ENCODE data around the gene MXRA8.

MXRA8 gene

GRCh38 chr1:1336446-1336845 lies 21.9 kb downstream of the MXRA8 start:
- Histone ChIP-seq H3K18ac (ENCODE audit: low read length) (no peak overlapping the region), H3K4me2 (ENCODE audit: low read length) (no peak overlapping the region), H4K5ac (ENCODE audit: low read length) (no peak overlapping the region), H3K27ac (ENCODE audit: low read depth, low read length) (no peak overlapping the region), H3K36me3 (ENCODE audit: control insufficient read depth, insufficient read depth, low read length) (peaks cover 6% of the 10 kb centered on the region), H3K4me1 (ENCODE audit: control insufficient read depth, low read depth, low read length) (no peaks in the 10 kb centered on the region), H3K4me3 (ENCODE audit: low read length) (no peak overlapping the region), H3K4ac (ENCODE audit: low read depth, low read length) (no peak overlapping the region), H2BK5ac (ENCODE audit: low read length) (no peak overlapping the region), H3K23ac (ENCODE audit: low read length) (no peak overlapping the region), H3K27me3 (ENCODE audit: insufficient read depth, low read length, poor library complexity) (no peaks in the 10 kb centered on the region), H3K56ac (ENCODE audit: low read length) (no peak overlapping the region), H2BK120ac (ENCODE audit: low read depth, low read length) (no peak overlapping the region), H3K79me1 (ENCODE audit: low read length) (no peaks in the 10 kb centered on the region), H3K79me2 (ENCODE audit: control insufficient read depth, insufficient read depth, low read length) (no peaks in the 10 kb centered on the region), H2BK15ac (replicated peaks; ENCODE audit: low read depth) (no peak overlapping the region), H3K9ac (ENCODE audit: low read length) (no peak overlapping the region), H4K8ac (ENCODE audit: low read depth, low read length) (no peak overlapping the region), H2AK5ac (ENCODE audit: low read length) (no peak overlapping the region)
- no peak for DNase-seq
- WGBS (ENCODE audit: extremely low coverage, insufficient coverage, low lambda C conversion rate) = no CpG with 5 or more reads among the region's 26 CpGs

DNA sequence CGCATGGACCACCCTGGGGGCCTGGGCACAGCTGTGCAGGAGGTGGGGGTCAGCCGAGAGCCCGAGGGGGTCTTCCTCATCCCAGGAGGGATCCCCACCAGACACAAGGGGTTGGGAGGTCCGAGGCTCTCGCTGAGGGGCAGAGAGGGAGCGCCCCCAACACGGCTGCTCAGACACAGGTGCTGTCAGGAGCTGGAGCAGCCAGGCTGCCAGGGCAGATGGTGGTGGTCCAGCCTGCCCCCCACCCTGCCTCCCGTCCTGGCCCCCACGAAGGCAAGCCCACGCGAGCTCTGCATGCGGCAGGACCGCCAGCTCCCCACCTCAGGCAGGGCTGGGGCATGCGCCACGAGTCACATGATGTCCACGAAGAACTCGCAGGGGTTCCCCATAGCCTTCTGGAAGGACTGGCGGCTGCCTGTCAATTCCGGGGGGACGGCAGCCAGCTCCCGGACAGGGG lies 22.5 kb downstream of the MXRA8 start:
- Histone ChIP-seq H3K79me2 (ENCODE audit: control insufficient read depth, insufficient read depth, low read length) (no peaks in the 10 kb centered on the region), H3K79me1 (ENCODE audit: low read length) (no peaks in the 10 kb centered on the region), H4K8ac (ENCODE audit: low read depth, low read length) (no peak overlapping the region), H3K4me2 (ENCODE audit: low read length) (no peak overlapping the region), H3K27ac (ENCODE audit: low read depth, low read length) (no peak overlapping the region), H3K4ac (ENCODE audit: low read depth, low read length) (no peak overlapping the region), H2BK120ac (ENCODE audit: low read depth, low read length) (no peak overlapping the region), H3K9ac (ENCODE audit: low read length) (no peak overlapping the region), H4K5ac (ENCODE audit: low read length) (no peak overlapping the region), H3K36me3 (ENCODE audit: control insufficient read depth, insufficient read depth, low read length) (peaks cover 2% of the 10 kb centered on the region), H2AK5ac (ENCODE audit: low read length) (no peak overlapping the region), H3K23ac (ENCODE audit: low read length) (no peak overlapping the region), H3K27me3 (ENCODE audit: insufficient read depth, low read length, poor library complexity) (no peaks in the 10 kb centered on the region), H3K56ac (ENCODE audit: low read length) (no peak overlapping the region), H3K18ac (ENCODE audit: low read length) (no peak overlapping the region), H2BK5ac (ENCODE audit: low read length) (no peak overlapping the region), H3K4me1 (ENCODE audit: control insufficient read depth, low read depth, low read length) (no peaks in the 10 kb centered on the region), H2BK15ac (replicated peaks; ENCODE audit: low read depth) (no peak overlapping the region), H3K4me3 (ENCODE audit: low read length) (no peak overlapping the region)
- WGBS (ENCODE audit: extremely low coverage, insufficient coverage, low lambda C conversion rate) = no CpG with 5 or more reads among the region's 21 CpGs
- DNase-seq = no peak

DNA sequence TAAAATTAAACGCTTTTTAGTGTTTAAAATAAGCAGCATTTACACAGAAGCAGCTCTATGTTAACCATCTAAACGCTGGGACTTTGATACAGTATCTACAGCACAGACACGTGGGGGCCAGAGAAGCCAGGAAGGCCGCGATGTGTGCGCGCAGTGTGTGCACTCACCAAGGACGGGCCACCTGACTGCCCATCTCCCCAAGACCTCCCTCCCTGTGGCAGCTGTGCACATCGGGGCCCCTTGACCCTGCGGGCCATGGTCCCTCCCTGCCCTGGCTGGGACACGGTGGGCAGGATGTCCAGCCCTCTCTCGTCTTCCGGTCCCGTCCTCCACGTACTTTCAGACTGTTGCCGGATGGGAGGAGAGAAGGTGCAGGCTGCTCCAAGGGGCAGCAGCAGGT lies 23.1 kb downstream of the MXRA8 start:
- Histone ChIP-seq H3K4me1 (ENCODE audit: control insufficient read depth, low read depth, low read length) (no peaks in the 10 kb centered on the region), H3K56ac (ENCODE audit: low read length) (no peak overlapping the region), H3K79me1 (ENCODE audit: low read length) (no peaks in the 10 kb centered on the region), H3K23ac (ENCODE audit: low read length) (no peak overlapping the region), H3K36me3 (ENCODE audit: control insufficient read depth, insufficient read depth, low read length) (no peaks in the 10 kb centered on the region), H3K27me3 (ENCODE audit: insufficient read depth, low read length, poor library complexity) (no peaks in the 10 kb centered on the region), H3K79me2 (ENCODE audit: control insufficient read depth, insufficient read depth, low read length) (no peaks in the 10 kb centered on the region), H4K8ac (ENCODE audit: low read depth, low read length) (no peak overlapping the region), H2BK5ac (ENCODE audit: low read length) (no peak overlapping the region), H3K4ac (ENCODE audit: low read depth, low read length) (no peak overlapping the region), H3K18ac (ENCODE audit: low read length) (no peak overlapping the region), H3K9ac (ENCODE audit: low read length) (no peak overlapping the region), H4K5ac (ENCODE audit: low read length) (no peak overlapping the region), H3K27ac (ENCODE audit: low read depth, low read length) (no peak overlapping the region), H3K4me2 (ENCODE audit: low read length) (no peak overlapping the region), H2BK120ac (ENCODE audit: low read depth, low read length) (no peak overlapping the region), H2AK5ac (ENCODE audit: low read length) (no peak overlapping the region), H2BK15ac (replicated peaks; ENCODE audit: low read depth) (no peak overlapping the region), H3K4me3 (ENCODE audit: low read length) (no peak overlapping the region)
- WGBS (ENCODE audit: extremely low coverage, insufficient coverage, low lambda C conversion rate) = no CpG with 5 or more reads among the region's 16 CpGs
- no peak for DNase-seq

GRCh38 chr1:1334835-1335234 lies 23.5 kb downstream of the MXRA8 start:
- H3K36me3 ChIP-seq (ENCODE audit: control insufficient read depth, insufficient read depth, low read length) = no peaks in the 10 kb centered on the region
- H3K4me1 ChIP-seq (ENCODE audit: control insufficient read depth, low read depth, low read length) = no peaks in the 10 kb centered on the region
- no peak overlapping the region for H2AK5ac ChIP-seq (ENCODE audit: low read length)
- H3K27me3 ChIP-seq (ENCODE audit: insufficient read depth, low read length, poor library complexity) = no peaks in the 10 kb centered on the region
- H2BK15ac ChIP-seq (replicated peaks; ENCODE audit: low read depth) = no peak overlapping the region
- no peak overlapping the region for H4K5ac ChIP-seq (ENCODE audit: low read length)
- no peak overlapping the region for H4K8ac ChIP-seq (ENCODE audit: low read depth, low read length)
- H2BK5ac ChIP-seq (ENCODE audit: low read length) = no peak overlapping the region
- H3K56ac ChIP-seq (ENCODE audit: low read length) = no peak overlapping the region
- H3K79me1 ChIP-seq (ENCODE audit: low read length) = no peaks in the 10 kb centered on the region
- H3K79me2 ChIP-seq (ENCODE audit: control insufficient read depth, insufficient read depth, low read length) = no peaks in the 10 kb centered on the region
- H3K4me2 ChIP-seq (ENCODE audit: low read length) = no peak overlapping the region
- no CpG with 5 or more reads among the region's 11 CpGs for WGBS (ENCODE audit: extremely low coverage, insufficient coverage, low lambda C conversion rate)
- H3K9ac ChIP-seq (ENCODE audit: low read length) = no peak overlapping the region
- H3K18ac ChIP-seq (ENCODE audit: low read length) = no peak overlapping the region
- peak; percentile 63 for DNase-seq
- H3K4ac ChIP-seq (ENCODE audit: low read depth, low read length) = no peak overlapping the region
- H3K23ac ChIP-seq (ENCODE audit: low read length) = no peak overlapping the region
- no peak overlapping the region for H3K4me3 ChIP-seq (ENCODE audit: low read length)
- no peak overlapping the region for H3K27ac ChIP-seq (ENCODE audit: low read depth, low read length)
- no peak overlapping the region for H2BK120ac ChIP-seq (ENCODE audit: low read depth, low read length)

GRCh38 chr1:1333551-1334241 lies 24.7 kb downstream of the MXRA8 start:
- H2BK5ac ChIP-seq (ENCODE audit: low read length) = no peak overlapping the region
- no CpG with 5 or more reads among the region's 36 CpGs for WGBS (ENCODE audit: extremely low coverage, insufficient coverage, low lambda C conversion rate)
- no peak overlapping the region for H4K5ac ChIP-seq (ENCODE audit: low read length)
- H3K36me3 ChIP-seq (ENCODE audit: control insufficient read depth, insufficient read depth, low read length) = no peaks in the 10 kb centered on the region
- no peak for DNase-seq
- H4K8ac ChIP-seq (ENCODE audit: low read depth, low read length) = no peak overlapping the region
- H3K4me1 ChIP-seq (ENCODE audit: control insufficient read depth, low read depth, low read length) = no peaks in the 10 kb centered on the region
- H3K4me3 ChIP-seq (ENCODE audit: low read length) = no peak overlapping the region
- H2AK5ac ChIP-seq (ENCODE audit: low read length) = no peak overlapping the region
- no peak overlapping the region for H3K4ac ChIP-seq (ENCODE audit: low read depth, low read length)
- H3K27me3 ChIP-seq (ENCODE audit: insufficient read depth, low read length, poor library complexity) = no peaks in the 10 kb centered on the region
- H3K79me1 ChIP-seq (ENCODE audit: low read length) = no peaks in the 10 kb centered on the region
- H2BK120ac ChIP-seq (ENCODE audit: low read depth, low read length) = no peak overlapping the region
- no peak overlapping the region for H2BK15ac ChIP-seq (replicated peaks; ENCODE audit: low read depth)
- no peak overlapping the region for H3K9ac ChIP-seq (ENCODE audit: low read length)
- H3K4me2 ChIP-seq (ENCODE audit: low read length) = no peak overlapping the region
- H3K18ac ChIP-seq (ENCODE audit: low read length) = no peak overlapping the region
- H3K27ac ChIP-seq (ENCODE audit: low read depth, low read length) = no peak overlapping the region
- H3K56ac ChIP-seq (ENCODE audit: low read length) = no peak overlapping the region
- H3K79me2 ChIP-seq (ENCODE audit: control insufficient read depth, insufficient read depth, low read length) = no peaks in the 10 kb centered on the region
- H3K23ac ChIP-seq (ENCODE audit: low read length) = no peak overlapping the region

Data from mesendoderm (in vitro differentiated cells).